ENCODE data around the gene ZBTB7C.

DNA sequence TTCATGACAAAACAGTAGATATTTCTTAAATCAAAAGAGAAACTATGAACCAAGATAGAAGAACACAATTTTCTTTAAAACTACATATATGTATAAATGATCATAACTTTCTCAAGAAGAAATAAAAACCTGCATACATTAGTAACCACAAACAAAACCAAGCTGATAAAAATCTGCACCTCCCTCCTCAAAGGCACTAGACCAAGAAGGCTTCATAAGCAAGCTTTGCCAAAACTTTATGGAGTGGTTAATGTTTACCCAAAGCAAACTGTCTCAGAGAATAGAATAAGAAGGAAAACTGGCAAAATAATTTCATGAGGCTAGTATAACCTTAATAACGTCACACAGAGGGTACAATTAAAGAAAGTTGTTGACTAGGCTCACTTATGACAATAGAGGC, 138.3 kb downstream of the ZBTB7C start:
- no peak for TF ChIP-seq POLR2AphosphoS5 (IDR thresholded peaks at IDR 0.05; ENCODE audit: low read depth, low read length)
- TF ChIP-seq TAF1 (IDR thresholded peaks at IDR 0.05; ENCODE audit: low read depth, low read length): no peak
- no peak for TF ChIP-seq POLR2A (IDR thresholded peaks at IDR 0.05; ENCODE audit: low read depth, low read length)

Data from GM12891 (cell line).